Hippocampal formation (tissue), 2 donors: ENCODE data around the gene CD84.
"Not testable (repeated sequence)": the region's sequence is repeated elsewhere in the genome, so short reads cannot be mapped to it uniquely, and the experiment has no call there.

Source experiments
- DNase-seq, 2 donors: peaks; one replicate each; lab custom pipeline; 2025; lab: John Stamatoyannopoulos, UW

CD84 gene, protein sequence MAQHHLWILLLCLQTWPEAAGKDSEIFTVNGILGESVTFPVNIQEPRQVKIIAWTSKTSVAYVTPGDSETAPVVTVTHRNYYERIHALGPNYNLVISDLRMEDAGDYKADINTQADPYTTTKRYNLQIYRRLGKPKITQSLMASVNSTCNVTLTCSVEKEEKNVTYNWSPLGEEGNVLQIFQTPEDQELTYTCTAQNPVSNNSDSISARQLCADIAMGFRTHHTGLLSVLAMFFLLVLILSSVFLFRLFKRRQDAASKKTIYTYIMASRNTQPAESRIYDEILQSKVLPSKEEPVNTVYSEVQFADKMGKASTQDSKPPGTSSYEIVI

DNA sequence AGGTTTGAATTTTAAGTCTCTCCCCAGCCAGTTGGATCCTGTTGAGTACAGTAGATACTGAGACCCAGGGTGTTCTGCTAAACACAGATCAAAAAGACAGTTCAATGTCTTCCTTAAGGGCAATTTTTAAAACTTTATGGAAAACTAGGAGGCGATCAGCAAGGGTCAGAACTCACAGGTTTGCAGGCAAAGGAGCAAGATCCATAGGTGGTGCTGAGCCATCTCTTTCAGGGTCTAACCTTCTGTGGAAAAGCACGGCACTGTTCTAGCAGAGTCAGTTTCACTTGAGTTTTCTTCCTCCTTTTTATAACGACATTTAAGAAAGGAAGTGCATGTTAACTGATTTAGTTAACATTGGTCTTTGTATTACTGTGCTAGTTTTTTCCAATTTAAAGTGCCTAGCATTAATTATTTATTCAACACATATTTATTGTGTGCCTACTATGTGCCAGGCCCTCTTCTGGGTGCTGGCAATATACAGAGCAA lies at the start of gene CD84:
Gene CD84, minus strand, starts transcription at position 281 of the 486 bp plus-strand sequence. Its CDS starts 59 bp downstream, at position 222.
- peak in 1 of 2 donors; percentile 1 for DNase-seq

DNA sequence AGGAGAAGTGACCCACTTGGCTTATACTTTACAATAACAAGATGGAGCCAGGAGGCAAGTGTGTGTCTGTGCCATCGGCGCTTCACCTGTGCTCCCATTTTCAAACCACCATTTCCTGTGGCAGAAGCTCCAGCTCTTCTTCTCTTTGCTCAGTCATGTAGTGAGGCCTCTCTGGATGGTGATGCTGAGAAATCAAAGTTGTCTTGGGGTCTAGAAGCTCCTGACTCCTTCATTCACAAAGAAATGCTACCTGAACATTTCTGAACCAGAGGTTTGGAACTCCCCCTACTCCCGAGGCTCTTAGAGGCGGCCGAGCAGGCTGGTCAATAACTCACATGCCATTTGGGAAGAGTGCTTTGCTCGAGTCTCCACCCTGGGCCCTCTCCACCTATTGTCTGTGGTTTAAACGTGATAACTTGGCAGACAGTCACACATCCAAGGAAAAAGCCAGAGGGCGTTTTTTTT lies 49.5 kb upstream of the CD84 start:
- DNase-seq, result no peak

DNA sequence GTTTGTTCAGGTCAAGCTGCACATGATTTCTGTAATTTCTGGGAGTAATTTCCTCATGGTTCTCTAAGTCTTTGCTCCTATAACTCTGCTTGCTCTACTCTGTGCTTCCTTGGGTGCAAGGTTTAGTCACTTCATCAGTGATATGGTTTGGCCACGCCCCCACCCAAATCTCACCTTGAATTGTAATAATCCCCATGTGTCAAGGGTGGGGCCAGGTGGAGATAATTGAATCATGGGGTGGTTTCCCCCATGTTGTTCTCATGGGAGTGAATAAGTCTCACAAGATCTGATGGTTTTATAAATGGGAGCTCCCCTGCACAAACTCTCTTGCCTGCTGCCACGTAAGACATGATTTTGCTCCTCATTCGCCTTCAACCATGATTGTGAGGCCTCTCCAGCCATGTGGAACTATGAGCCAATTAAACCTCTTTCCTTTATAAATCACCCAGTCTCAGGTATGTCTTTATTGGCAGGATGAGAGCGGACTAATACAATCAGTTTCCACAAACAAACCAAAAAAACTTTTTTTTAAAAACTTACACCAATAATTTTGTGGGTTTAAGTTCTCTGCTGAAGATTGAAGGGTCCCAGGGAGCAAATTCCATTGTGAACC lies 48.5 kb upstream of the CD84 start:
- DNase-seq, result not testable (repeated sequence)

DNA sequence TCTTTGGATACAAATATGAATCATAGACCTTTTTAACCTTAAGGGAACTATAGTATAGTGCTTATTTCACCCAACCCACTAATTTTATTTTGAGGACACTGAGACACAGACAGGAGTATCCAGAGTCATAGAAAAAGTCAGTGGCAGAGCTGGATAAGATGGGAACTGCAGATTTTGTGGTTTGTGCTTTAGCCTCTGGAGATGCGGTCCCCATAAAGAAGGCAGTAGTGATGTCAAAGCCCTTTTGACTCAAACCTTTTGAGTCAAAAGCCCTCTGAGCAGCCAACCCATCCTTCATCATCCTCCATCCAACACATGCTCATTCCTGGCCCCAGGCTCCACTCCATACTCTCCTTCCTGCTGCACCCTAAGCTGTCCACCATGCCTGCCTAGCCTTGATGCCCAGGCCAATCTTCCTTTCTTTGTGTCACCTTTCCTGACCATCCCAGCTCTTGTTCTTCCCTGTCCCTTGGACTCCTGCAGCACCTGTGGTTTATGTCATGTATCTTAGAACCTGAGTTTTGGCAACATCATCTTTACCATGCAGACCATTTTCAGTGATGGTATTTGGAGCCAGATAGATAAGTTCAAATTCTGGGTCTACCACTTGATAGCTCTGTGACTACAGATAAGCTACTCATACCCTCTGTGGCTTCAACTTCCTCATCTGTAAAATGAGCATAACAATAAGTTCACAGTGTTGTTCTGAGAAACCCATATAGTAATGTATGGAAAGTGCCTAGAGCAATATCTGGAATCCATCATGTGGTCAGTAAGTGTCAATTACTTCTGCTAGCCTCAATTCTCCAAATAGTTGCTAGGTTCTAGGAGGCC lies 47.4 kb upstream of the CD84 start:
- no peak for DNase-seq

DNA sequence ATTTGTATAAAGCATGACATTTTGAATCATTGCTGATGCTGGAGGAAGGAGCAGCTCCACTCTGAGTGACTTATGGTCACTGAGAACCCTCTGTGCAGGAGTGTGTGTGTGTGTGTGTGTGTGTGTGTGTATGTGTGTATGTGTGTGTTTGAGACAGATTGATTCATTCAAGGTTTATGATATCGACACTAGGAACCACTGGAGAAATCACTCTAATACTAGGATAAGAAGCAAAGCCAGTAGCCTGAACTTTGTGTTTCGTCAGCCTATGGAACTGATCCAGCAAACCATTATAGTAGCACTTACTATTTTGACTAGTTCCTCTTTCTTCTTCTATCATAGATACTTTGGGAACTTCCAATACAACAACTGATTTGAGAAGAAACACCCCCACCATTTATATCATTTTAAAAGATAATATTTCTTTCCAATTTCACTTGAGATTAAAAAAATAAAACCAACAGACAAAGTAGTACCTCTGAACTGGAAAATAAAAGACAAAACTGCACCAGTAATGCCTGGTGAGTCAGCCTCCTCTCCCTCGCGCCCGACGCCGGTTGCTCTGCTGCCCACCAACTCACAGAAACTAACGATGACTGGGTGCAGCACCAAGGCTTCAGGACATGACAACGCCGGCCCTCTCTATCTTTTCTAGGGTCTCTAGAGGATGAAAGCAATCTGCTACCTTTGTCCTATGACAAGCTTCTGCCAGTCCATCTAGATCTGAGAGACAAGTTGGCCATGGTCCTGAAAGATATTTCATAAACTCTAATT lies 46.6 kb upstream of the CD84 start:
- no peak for DNase-seq

DNA sequence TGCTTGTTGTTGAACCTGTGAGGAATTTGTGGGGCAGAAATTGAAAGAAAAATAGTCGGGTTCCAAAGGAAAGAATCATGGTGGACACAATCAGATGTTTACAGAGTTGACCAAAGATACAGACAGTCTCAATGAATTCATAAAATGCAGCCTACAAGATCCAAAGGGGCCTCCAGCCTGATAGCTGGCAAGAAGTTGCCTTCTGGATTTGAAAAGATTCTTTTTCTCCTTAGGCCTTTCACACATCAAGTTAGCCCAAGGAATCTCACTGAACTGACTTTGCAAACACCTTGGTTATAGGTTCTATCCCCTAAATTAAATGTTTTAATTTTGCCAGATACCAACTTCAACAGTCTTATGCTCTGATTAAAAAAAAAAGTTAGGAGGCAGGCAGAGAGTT lies 46.0 kb upstream of the CD84 start:
- DNase-seq, result no peak

DNA sequence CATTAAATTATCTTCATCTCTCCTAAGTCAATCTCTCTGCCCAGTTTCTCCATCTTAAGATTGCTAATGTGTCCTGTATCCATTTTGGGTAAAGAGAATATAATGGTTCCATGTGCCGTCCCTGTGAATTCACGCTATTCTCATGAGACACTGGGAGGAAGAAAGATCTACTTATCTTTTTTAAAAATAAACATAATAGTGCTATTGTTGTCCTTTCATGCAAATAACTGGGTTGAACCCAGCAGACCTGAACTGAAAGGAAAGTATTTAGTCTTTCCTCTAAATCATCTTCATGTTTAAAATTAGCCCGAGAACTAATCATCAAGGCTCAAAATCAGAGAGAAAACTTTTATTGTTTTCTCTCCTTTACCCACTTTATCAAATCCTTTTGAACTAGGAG lies 45.2 kb upstream of the CD84 start:
- no peak for DNase-seq

DNA sequence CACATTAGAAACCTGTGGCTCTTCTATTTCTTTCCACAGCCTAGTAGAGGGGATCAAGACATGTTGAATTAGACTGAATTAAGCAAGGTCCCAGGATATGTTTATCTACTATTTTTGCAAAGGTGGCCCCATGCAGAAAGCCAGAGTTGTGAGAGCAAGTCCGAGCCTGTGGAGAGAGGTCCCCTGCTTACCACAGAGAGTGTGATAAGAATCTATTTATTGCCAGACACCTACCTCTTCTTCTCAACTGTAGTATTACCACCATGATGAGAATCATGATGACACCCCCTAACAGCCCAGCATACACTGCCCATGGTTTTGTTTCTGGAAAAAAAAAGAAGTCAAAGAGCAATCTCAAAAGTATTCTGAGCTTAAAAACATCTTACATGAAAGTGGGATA lies 44.6 kb upstream of the CD84 start:
- no peak for DNase-seq

DNA sequence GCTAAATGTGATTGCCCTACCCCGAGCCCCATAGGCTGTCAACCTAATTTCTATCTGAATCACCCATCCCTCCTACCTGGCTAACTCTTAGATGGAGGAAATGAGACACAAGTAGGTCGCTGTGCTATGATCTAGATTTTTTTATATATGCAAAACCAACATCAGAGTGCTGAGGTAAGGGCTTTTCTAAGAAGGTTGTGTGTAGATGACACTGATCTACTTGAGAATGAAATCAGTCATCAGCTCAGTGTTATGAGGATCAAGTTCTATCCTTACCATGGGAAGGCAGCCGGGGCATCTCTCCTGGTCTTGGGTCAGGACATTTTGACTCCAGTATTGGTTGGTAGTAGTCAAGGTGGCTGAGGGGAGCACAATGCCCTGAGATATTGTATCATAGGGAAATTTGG lies 43.9 kb upstream of the CD84 start:
- no peak for DNase-seq

DNA sequence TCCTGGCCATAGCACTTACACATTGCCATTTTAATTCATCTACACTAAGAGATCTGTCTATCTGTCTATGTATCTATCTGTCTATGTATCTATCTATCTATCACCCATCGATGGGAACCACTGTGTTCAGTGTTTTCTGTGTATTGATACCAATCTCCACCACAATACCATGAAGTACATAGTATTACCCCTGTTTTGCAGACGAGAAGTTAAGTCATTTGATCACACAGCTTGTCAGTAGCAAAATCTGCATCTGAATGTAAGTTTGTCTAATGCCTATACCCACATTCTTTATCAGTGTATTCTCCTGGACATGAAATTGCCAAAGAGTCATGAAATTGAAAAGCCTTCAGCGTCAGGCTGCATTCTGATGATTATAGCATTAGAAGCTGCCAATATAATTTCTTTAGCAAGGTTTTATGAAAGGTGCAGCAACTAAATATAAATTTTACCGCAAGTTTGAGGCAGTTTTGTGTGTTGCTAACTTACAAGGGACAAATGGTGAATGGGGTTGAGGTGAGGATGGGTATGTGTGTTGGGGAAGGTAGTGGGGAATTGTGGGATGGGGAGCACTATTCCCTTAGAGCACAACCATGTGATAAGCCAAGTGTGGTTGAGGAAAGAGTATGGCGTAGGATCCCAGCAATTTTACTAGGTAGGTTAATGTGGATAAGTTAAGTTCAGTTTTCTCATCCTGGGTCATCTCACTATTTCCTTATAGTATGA lies 43.4 kb upstream of the CD84 start:
- DNase-seq, result no peak

DNA sequence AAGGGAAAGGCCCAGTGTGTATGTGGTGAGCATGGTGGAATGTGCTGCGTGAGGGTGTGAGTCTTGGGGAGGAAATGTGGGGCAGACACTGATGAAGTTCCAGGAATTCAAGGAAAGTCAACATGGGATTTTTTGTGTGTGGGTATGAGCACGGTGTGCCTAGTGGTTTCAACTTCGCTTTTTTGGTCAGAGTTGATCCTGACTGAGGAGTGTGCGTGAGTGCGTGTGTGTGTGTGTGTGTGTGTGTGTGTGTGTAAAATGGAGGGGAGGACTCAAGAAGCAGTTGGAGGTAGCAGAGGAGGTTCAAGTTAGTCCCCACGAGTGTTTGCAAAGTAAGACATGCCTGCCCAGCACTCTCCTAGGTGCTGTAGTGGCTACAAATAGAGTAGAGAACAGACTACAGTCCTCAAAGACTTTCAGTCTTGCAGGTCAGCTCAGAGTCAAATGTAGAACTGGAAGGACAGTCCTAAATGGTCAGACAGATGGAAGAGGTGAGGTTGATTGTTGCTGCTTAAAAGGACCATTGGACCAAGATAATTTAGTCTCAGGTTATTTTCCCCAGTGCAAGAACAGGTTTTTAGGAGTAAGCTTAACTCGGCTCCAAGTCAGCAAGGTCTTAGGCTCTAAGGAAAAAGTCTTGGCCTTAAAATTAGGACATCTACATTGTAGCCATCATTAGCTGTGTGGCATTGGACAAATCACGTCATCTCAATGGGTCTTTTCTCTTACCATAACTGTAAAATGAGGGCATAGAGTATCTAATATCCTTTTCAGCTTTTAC lies 42.5 kb upstream of the CD84 start:
- no peak for DNase-seq

DNA sequence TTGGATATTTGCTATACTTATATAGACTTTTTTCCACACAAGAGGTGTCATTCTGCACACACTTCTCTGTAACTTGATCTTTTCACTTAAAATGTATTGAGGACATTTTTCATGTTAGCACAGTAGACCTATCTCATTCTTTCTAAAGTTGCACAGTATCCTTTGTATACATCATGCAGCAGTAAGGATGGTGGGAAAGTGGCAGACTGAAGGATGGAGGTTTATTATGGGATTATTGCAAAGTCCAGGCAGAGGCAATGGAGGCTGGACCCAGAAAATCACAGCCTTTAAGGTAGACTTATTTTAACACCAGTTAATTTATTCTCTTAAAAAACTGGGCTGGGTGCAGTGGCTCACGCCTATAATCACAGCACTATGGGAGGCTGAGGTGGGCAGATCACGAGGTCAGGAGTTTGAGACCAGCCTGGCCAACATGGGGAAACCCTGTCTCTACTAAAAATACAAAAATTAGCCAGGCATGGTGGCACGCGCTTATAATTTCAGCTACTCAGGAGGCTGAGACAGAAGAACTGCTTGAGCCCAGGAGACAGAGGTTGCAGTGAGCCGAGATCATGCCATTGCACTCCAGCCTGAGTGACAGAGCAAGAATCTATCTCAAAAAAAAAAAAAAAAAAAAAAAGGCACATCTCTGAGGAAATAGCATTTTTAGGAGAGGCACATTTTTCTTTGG lies 41.8 kb upstream of the CD84 start:
- no peak for DNase-seq

DNA sequence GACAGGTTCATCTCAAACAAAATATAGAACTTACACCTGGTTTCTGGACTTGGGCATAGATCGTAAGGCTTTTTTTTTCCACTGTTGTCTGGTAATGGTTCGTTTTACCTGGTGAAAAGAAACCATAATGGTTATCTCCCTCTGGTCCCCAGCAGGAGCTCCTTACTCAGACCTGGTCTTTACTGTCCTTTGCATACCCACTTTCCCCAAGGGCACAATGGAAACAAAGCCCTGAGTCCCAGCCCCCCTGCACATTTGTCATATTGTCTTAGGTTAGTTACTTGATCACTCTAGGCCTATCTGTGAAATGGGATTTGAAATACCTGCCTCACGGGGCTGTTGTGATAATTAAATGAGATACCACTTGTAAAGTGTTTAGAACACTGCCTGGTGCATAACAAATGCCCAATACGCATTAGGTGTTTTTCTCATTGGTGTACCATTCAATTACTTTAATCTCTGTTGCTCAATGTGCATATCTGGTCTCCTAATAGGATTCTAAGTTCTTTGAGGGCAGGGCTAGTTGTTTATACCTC lies 40.5 kb upstream of the CD84 start:
- DNase-seq, result no peak

DNA sequence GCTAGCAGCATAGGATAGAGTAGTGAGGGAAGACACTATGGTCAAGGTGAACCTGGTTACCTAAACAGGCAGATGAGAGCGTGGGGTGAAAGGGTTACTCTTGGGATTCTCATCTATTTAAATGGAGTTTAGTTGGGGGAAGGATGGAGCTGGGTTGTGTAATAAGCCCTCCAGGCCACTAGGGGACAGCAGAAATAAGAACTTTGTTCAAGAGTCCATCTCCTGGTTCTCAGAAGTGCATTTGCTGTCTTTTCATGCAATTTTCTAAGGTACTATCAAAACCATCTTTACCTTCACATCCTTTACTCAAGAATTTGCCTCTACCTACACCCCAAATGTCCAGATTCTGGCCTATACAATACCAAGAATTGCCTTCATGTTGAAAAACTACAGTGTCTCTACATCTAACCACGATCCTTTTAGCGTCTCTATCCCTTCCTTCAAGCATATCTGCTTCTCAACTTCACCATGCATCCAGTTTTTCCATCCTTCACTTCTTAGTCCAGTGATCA lies 39.5 kb upstream of the CD84 start:
- DNase-seq, result no peak

DNA sequence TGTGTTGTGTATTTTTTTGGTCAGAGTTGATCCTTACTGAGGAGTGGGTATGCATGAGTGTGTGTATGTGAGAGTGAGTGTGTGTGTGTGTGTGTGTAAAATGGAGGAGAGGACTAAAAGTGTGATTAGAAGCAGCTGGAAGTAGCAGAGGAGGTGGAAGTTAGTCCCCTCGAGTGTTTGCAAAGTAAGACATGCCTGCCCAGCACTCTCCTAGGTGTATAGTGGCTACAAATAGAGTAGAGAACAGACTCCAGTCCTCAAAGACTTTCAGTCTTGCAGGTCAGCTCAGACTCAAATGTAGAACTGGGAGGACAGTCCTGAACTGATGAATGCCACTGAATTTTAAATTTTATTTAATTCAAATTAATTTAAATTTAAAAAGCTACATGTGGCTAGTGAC lies 39.0 kb upstream of the CD84 start:
- no peak for DNase-seq

DNA sequence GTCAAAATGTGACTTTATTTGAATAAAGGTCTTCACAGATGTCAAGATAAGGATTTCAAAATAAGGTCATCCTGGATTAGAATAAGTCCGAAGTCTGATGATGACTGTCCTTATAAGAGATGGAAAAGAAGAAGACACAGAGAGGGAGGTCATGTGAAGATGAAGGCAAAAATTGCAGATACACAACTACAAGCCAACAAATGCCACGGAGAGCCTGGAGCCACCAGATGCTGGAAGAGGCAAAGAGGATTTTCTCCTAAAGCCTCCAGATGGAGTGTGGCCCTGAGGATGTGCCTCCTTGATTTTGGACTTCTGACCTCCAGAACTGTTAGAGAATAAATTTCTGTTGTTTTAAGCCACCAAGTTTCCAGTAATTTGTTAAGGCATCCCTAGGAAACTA lies 36.4 kb upstream of the CD84 start:
- no peak for DNase-seq

DNA sequence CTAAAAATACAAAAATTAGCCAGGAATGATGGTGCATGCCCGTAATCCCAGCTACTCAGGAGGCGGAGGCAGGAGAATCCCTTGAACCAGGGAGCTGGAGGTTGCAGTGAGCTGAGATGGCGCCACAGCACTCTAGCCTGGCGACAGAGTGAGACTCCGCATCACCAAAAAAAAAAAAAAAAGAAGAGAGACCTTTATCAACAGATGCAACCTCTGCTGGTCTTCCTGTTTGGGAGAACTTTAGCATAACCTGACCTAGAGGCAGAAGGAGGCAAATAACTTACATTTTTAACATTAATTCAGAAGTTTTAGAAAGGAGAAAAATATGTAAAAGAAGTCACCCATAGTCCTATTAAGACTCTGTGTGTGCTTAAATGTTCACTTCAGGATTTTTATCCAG lies 35.1 kb upstream of the CD84 start:
- no peak for DNase-seq

DNA sequence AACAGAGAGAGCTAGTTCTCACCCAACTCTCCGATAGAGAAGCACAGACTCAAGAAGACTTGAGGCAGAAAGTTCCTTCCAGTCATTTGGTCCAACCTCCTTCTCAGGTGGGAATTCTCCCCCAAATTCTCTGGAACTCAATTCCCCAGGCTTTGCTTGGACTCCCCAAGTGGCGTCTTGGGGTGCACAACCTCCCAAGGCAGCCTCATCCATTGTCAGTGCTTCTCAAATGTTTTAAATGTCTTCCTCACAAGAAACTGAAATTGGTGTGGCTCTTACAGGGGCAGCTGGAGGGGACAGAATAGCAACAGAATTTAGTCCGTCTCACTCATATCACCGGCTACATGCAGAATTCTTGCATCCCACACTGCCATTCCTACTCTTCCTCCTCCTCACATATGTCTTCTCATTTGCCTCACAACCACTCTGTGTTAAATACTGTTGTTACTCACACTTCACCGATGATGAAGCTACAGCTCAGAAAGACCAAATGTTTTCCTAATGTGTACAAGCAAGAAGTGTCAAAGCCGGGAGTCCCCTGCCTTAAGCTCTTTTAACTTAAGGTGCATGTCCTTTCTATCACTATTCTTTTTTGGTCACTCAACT lies 33.4 kb upstream of the CD84 start:
- DNase-seq, result no peak
